Limb (tissue), 2 donors: Measurements from ENCODE around the gene ENDOD1.

Experiments used
- DNase-seq, 2 donors: peaks; one replicate each; pipeline ENCODE4 v3.0.0-alpha.2; 2016; ENCODE audit errors: extremely low spot score in 2 of 2

ENDOD1 gene

GRCh38 chr11:95166781-95167180, 77.1 kb downstream of the ENDOD1 start:
- DNase-seq, result no peak

DNA sequence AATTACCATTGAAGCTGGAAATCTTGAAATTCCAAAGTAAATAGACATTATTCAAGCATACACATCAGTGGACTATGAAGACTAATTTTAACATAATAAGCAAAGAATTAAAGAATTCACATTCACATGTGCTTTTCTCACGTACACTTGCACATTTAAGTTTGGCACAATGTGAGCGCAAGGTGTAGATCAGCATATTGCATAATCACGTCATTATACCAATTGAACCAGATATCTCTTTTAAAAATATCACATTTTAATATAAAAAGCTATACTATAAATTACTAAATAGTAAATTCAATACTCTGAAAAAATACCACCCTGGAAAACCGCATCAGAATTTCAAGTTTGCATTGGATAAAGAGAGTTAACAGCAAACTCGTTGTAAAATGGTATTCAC, 80.6 kb downstream of the ENDOD1 start:
- DNase-seq, result no peak

DNA sequence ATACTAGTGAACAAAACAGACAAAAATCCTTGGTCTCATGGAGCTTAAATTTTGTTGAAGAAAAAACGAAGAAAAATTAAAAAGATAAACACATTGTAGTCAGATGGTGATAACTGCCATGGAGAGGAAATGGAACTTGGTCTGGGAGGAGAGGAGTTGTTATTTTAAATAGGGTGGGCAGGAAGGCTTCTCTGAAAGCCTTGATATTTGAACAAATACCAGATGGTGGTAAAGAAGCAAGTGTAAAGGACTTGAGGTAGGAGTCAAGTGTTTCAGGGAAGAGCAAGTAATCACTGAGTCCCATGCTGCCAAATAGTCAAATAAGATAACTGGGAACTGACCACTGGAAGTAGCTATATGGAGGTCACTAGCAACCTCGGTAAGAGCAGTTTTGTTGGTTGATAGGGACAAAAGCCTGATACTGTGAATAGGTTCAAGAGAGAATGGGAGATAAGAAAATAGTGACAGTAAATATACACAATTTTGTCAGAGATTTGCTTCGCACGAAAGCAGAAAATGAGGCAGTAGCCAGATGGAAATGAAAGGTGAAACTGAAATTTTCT, 86.3 kb downstream of the ENDOD1 start:
- no peak for DNase-seq
